Measurements from ENCODE around the gene ROBO1.

The ROBO1 gene

GRCh38 chr3:79543218-79543982 is 224.4 kb downstream of the ROBO1 start:
- DNase-seq: peak; percentile 40
- no peaks in the 10 kb centered on the region for H3K27me3 ChIP-seq (replicated peaks; ENCODE audit: insufficient read depth, low read length)
- H3K4me2 ChIP-seq (ENCODE audit: low read depth, low read length): peak overlapping the region; percentile 50
- peak overlapping the region; percentile 38; the same call in 1 of the 2 replicates for H2AFZ ChIP-seq (ENCODE audit: low read length)
- no peaks in the 10 kb centered on the region for H3K9me3 ChIP-seq (replicated peaks; ENCODE audit: insufficient read depth, low read length)
- no peak for TF ChIP-seq EZH2phosphoT487 (IDR thresholded peaks at IDR 0.05; ENCODE audit: low read length)
- TF ChIP-seq EZH2 (optimal IDR thresholded peaks at IDR 0.05; ENCODE audit: low read depth, low read length): no peak
- TF ChIP-seq CTCF (IDR thresholded peaks at IDR 0.05; ENCODE audit: low read length): no peak
- no peaks in the 10 kb centered on the region for H3K9me2 ChIP-seq (replicated peaks; ENCODE audit: insufficient read depth, low read length)
- no peaks in the 10 kb centered on the region for H3K79me2 ChIP-seq (ENCODE audit: low read length)
- no peaks in the 10 kb centered on the region for H3F3A ChIP-seq (ENCODE audit: insufficient read depth, low read length)
- H3K9ac ChIP-seq (ENCODE audit: low read length): no peak overlapping the region
- H3K36me3 ChIP-seq (replicated peaks; ENCODE audit: insufficient read depth, low read length): no peaks in the 10 kb centered on the region
- peak overlapping the region; percentile 9; the same call in 1 of the 2 replicates for H3K27ac ChIP-seq (ENCODE audit: low read length)
- H3K4me1 ChIP-seq (ENCODE audit: low read length): peaks cover 10% of the 10 kb centered on the region; the same call in 1 of the 2 replicates
- H4K20me1 ChIP-seq (ENCODE audit: insufficient read depth, low read length): no peaks in the 10 kb centered on the region
- no peak overlapping the region for H3K4me3 ChIP-seq (ENCODE audit: low read length)

- Histone ChIP-seq H3K4me1 (ENCODE audit: low read length) (peaks cover 15% of the 10 kb centered on the region), H3K9ac (ENCODE audit: low read length) (peak overlapping the region; percentile 61), H4K20me1 (ENCODE audit: insufficient read depth, low read length) (no peaks in the 10 kb centered on the region), H3K36me3 (replicated peaks; ENCODE audit: insufficient read depth, low read length) (no peaks in the 10 kb centered on the region), H3K79me2 (ENCODE audit: low read length) (no peaks in the 10 kb centered on the region), H3K27ac (ENCODE audit: low read length) (peak overlapping the region; percentile 78), H3K4me2 (ENCODE audit: low read depth, low read length) (peak overlapping the region; percentile 53), H3F3A (ENCODE audit: insufficient read depth, low read length) (peaks cover 9% of the 10 kb centered on the region), H3K9me2 (replicated peaks; ENCODE audit: insufficient read depth, low read length) (no peaks in the 10 kb centered on the region), H3K9me3 (replicated peaks; ENCODE audit: insufficient read depth, low read length) (no peaks in the 10 kb centered on the region), H2AFZ (ENCODE audit: low read length) (peak overlapping the region; percentile 43), H3K27me3 (replicated peaks; ENCODE audit: insufficient read depth, low read length) (no peaks in the 10 kb centered on the region), H3K4me3 (ENCODE audit: low read length) (peak overlapping the region; percentile 49)
- TF ChIP-seq EZH2 (optimal IDR thresholded peaks at IDR 0.05; ENCODE audit: low read depth, low read length) (no peak), EZH2phosphoT487 (IDR thresholded peaks at IDR 0.05; ENCODE audit: low read length) (no peak), CTCF (IDR thresholded peaks at IDR 0.05; ENCODE audit: low read length) (no peak)
- peak; percentile 29 for DNase-seq
Observed at GRCh38 chr3:79534727-79535126, 233.1 kb downstream of the ROBO1 start.

DNA sequence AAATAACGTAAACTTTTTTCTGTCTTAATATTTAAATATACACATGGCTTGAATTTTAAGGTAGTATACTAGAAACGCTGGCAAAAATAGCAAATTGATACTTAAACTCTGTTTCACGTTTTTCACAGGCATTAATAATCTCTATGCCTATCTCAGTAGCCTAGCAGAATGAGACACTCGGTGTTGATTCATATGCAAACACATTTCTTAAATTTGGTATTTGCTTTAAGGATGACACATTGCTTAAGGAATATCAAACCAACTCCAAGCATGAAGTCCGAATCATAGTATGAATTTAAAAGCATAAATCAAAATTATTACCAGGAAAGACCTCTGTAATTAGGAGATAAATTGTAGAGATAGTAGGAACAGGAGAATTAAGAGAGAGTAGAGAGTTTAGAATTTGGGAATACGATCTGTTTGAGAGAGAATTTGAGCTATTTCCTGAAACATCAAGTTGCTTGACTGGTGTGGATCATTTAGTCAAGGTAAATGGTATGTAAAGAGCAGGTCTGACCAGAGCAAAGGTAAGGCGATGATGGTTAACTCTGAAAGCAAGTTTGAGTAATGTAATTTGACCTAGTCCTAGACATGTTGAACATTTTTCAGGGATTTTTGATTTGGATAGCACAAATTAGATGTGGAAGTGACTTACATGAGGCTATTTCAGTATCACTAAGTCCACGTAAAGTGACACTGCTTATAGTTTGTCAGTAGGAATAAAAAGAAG is 236.1 kb downstream of the ROBO1 start:
- H3K36me3 ChIP-seq (replicated peaks; ENCODE audit: insufficient read depth, low read length): no peaks in the 10 kb centered on the region
- no peaks in the 10 kb centered on the region for H3K9me3 ChIP-seq (replicated peaks; ENCODE audit: insufficient read depth, low read length)
- H3K27me3 ChIP-seq (replicated peaks; ENCODE audit: insufficient read depth, low read length): no peaks in the 10 kb centered on the region
- no peak for DNase-seq
- no peak overlapping the region for H3K27ac ChIP-seq (ENCODE audit: low read length)
- no peaks in the 10 kb centered on the region for H3K79me2 ChIP-seq (ENCODE audit: low read length)
- no peak overlapping the region for H3K9ac ChIP-seq (ENCODE audit: low read length)
- H3F3A ChIP-seq (ENCODE audit: insufficient read depth, low read length): peaks cover 9% of the 10 kb centered on the region
- no peak for TF ChIP-seq EZH2phosphoT487 (IDR thresholded peaks at IDR 0.05; ENCODE audit: low read length)
- TF ChIP-seq CTCF (IDR thresholded peaks at IDR 0.05; ENCODE audit: low read length): no peak
- no peak for TF ChIP-seq EZH2 (optimal IDR thresholded peaks at IDR 0.05; ENCODE audit: low read depth, low read length)
- H4K20me1 ChIP-seq (ENCODE audit: insufficient read depth, low read length): no peaks in the 10 kb centered on the region
- H3K4me2 ChIP-seq (ENCODE audit: low read depth, low read length): no peak overlapping the region
- H3K9me2 ChIP-seq (replicated peaks; ENCODE audit: insufficient read depth, low read length): no peaks in the 10 kb centered on the region
- H3K4me1 ChIP-seq (ENCODE audit: low read length): peaks cover 15% of the 10 kb centered on the region
- H2AFZ ChIP-seq (ENCODE audit: low read length): no peak overlapping the region
- H3K4me3 ChIP-seq (ENCODE audit: low read length): no peak overlapping the region

Data from MM.1S (cell line).